Measurements from ENCODE around the gene AGBL4.

AGBL4 gene

GRCh38 chr1:49251019-49251784 lies 772.6 kb downstream of the AGBL4 start:
- TF ChIP-seq Cebpa-rat (IDR thresholded peaks at IDR 0.05): no peak
- H3K4me1 ChIP-seq: no peaks in the 10 kb centered on the region
- no peak overlapping the region for H3K4me2 ChIP-seq
- no peaks in the 10 kb centered on the region for H3K36me3 ChIP-seq
- no peak overlapping the region for H3K9ac ChIP-seq
- H4K20me1 ChIP-seq: no peaks in the 10 kb centered on the region
- peaks cover 22 to 39% (median 31%) of the 10 kb centered on the region in 11 experiments for H3K9me3 ChIP-seq (replicated peaks in 1 of 11)
- H3K4me3 ChIP-seq: no peak overlapping the region
- no peak overlapping the region for H3K27ac ChIP-seq
- H3K27me3 ChIP-seq: no peaks in the 10 kb centered on the region

GRCh38 chr1:49240709-49241221 lies 783.0 kb downstream of the AGBL4 start:
- Histone ChIP-seq H4K20me1 (no peaks in the 10 kb centered on the region), H3K4me1 (no peaks in the 10 kb centered on the region), H3K9ac (no peak overlapping the region), H3K4me3 (no peak overlapping the region), H3K4me2 (no peak overlapping the region), H3K9me3 (replicated peaks in 1 of 11) (no peaks in the 10 kb centered on the region), H3K27ac (no peak overlapping the region), H3K36me3 (no peaks in the 10 kb centered on the region), H3K27me3 (no peaks in the 10 kb centered on the region)
- no peak for TF ChIP-seq Cebpa-rat (IDR thresholded peaks at IDR 0.05)

GRCh38 chr1:49234988-49235387 lies 788.8 kb downstream of the AGBL4 start:
- Histone ChIP-seq H3K4me3 (no peak overlapping the region), H3K27me3 (no peaks in the 10 kb centered on the region), H4K20me1 (no peaks in the 10 kb centered on the region), H3K36me3 (no peaks in the 10 kb centered on the region), H3K4me2 (no peak overlapping the region), H3K27ac (no peak overlapping the region), H3K4me1 (no peaks in the 10 kb centered on the region), H3K9ac (no peak overlapping the region), H3K9me3 (replicated peaks in 1 of 11) (no peaks in the 10 kb centered on the region)
- no peak for TF ChIP-seq Cebpa-rat (IDR thresholded peaks at IDR 0.05)

- Histone ChIP-seq H3K4me1 (no peaks in the 10 kb centered on the region), H4K20me1 (no peaks in the 10 kb centered on the region), H3K9ac (no peak overlapping the region), H3K4me3 (no peak overlapping the region), H3K27me3 (no peaks in the 10 kb centered on the region), H3K9me3 (replicated peaks in 1 of 11) (no peaks in the 10 kb centered on the region), H3K36me3 (no peaks in the 10 kb centered on the region), H3K4me2 (no peak overlapping the region), H3K27ac (no peak overlapping the region)
- no peak for TF ChIP-seq Cebpa-rat (IDR thresholded peaks at IDR 0.05)
Measured at GRCh38 chr1:49229555-49229954, 794.2 kb downstream of the AGBL4 start.

- H3K4me3 ChIP-seq: no peak overlapping the region
- H3K36me3 ChIP-seq: no peaks in the 10 kb centered on the region
- H3K27me3 ChIP-seq: no peaks in the 10 kb centered on the region
- no peaks in the 10 kb centered on the region for H4K20me1 ChIP-seq
- H3K9ac ChIP-seq: no peak overlapping the region
- no peaks in the 10 kb centered on the region for H3K4me1 ChIP-seq
- H3K9me3 ChIP-seq (replicated peaks in 1 of 11): no peaks in the 10 kb centered on the region
- no peak for TF ChIP-seq Cebpa-rat (IDR thresholded peaks at IDR 0.05)
- H3K4me2 ChIP-seq: no peak overlapping the region
- H3K27ac ChIP-seq: no peak overlapping the region
Measured at GRCh38 chr1:49226758-49227157, 797.0 kb downstream of the AGBL4 start.

- Histone ChIP-seq H3K4me3 (no peak overlapping the region), H3K9me3 (replicated peaks in 1 of 11) (no peaks in the 10 kb centered on the region), H3K36me3 (no peaks in the 10 kb centered on the region), H3K4me1 (no peaks in the 10 kb centered on the region), H3K27me3 (no peaks in the 10 kb centered on the region), H3K4me2 (no peak overlapping the region), H3K27ac (no peak overlapping the region), H3K9ac (no peak overlapping the region), H4K20me1 (no peaks in the 10 kb centered on the region)
- TF ChIP-seq Cebpa-rat (IDR thresholded peaks at IDR 0.05): no peak
Measured at GRCh38 chr1:49225464-49225863, 798.3 kb downstream of the AGBL4 start.

GRCh38 chr1:49213301-49213700 lies 810.5 kb downstream of the AGBL4 start:
- Histone ChIP-seq H4K20me1 (no peaks in the 10 kb centered on the region), H3K27ac (no peak overlapping the region), H3K36me3 (no peaks in the 10 kb centered on the region), H3K9me3 (replicated peaks in 1 of 11) (no peaks in the 10 kb centered on the region), H3K4me2 (no peak overlapping the region), H3K9ac (no peak overlapping the region), H3K4me1 (no peaks in the 10 kb centered on the region), H3K27me3 (no peaks in the 10 kb centered on the region), H3K4me3 (no peak overlapping the region)
- TF ChIP-seq Cebpa-rat (IDR thresholded peaks at IDR 0.05): no peak

GRCh38 chr1:49208712-49209111 lies 815.0 kb downstream of the AGBL4 start:
- H3K4me1 ChIP-seq: no peaks in the 10 kb centered on the region
- no peaks in the 10 kb centered on the region for H4K20me1 ChIP-seq
- no peak overlapping the region for H3K4me3 ChIP-seq
- no peak for TF ChIP-seq Cebpa-rat (IDR thresholded peaks at IDR 0.05)
- H3K36me3 ChIP-seq: no peaks in the 10 kb centered on the region
- H3K4me2 ChIP-seq: no peak overlapping the region
- no peaks in the 10 kb centered on the region for H3K9me3 ChIP-seq (replicated peaks in 1 of 11)
- H3K9ac ChIP-seq: no peak overlapping the region
- no peaks in the 10 kb centered on the region for H3K27me3 ChIP-seq
- no peak overlapping the region for H3K27ac ChIP-seq

- Histone ChIP-seq H3K9me3 (replicated peaks in 1 of 11) (peaks cover 0 to 11% (median 6%) of the 10 kb centered on the region in 11 experiments; a peak in 11 of 22 replicates), H3K4me2 (no peak overlapping the region)
- TF ChIP-seq Cebpa-rat (IDR thresholded peaks at IDR 0.05): no peak
Measured at GRCh38 chr1:49204720-49205119, 819.0 kb downstream of the AGBL4 start.

GRCh38 chr1:49200738-49201137 lies 823.0 kb downstream of the AGBL4 start:
- H3K4me1 ChIP-seq: no peaks in the 10 kb centered on the region
- no peaks in the 10 kb centered on the region for H4K20me1 ChIP-seq
- TF ChIP-seq Cebpa-rat (IDR thresholded peaks at IDR 0.05): no peak
- H3K4me2 ChIP-seq: no peak overlapping the region
- no peaks in the 10 kb centered on the region for H3K36me3 ChIP-seq
- no peaks in the 10 kb centered on the region for H3K27me3 ChIP-seq
- H3K4me3 ChIP-seq: no peak overlapping the region
- peaks cover 4 to 31% (median 10%) of the 10 kb centered on the region in 11 experiments; a peak in 21 of 22 replicates for H3K9me3 ChIP-seq (replicated peaks in 1 of 11)
- H3K27ac ChIP-seq: no peak overlapping the region
- H3K9ac ChIP-seq: no peak overlapping the region

More at GRCh38 chr1:49204720-49205119, 819.0 kb downstream of the AGBL4 start:
- Histone ChIP-seq H3K27ac (no peak overlapping the region), H3K27me3 (no peaks in the 10 kb centered on the region), H3K9ac (no peak overlapping the region), H4K20me1 (no peaks in the 10 kb centered on the region), H3K4me3 (no peak overlapping the region), H3K4me1 (no peaks in the 10 kb centered on the region), H3K36me3 (no peaks in the 10 kb centered on the region)

Measured in BLaER1 treated with 17β-estradiol and CSF1 and Interleukin-3, amounts not matched to agents 10 nM and 100 nM (cell line).